Suprapubic skin (tissue), 4 donors: ENCODE data around the gene MINDY1. TPM values are rescaled to one million over a fixed set of nuclear protein-coding genes. Genes with fewer than 3 reads are reported as not detected.

Experiments used
- DNase-seq, 2 donors: peaks; one replicate each; pipeline ENCODE4 v3.0.0-alpha.2; 2019; ENCODE audit warnings: low spot score in 2 of 2
- H3K27ac ChIP-seq: fragments of 200-600 bp; sonication (generic); one replicate; pipeline ENCODE4 v1.5.1; 2019
- H3K27me3 ChIP-seq: fragments of 200-600 bp; sonication (generic); one replicate; pipeline ENCODE4 v1.5.1; 2019
- H3K36me3 ChIP-seq: fragments of 200-600 bp; sonication (generic); one replicate; pipeline ENCODE4 v1.5.1; 2019
- H3K4me1 ChIP-seq: fragments of 200-600 bp; sonication (generic); one replicate; pipeline ENCODE4 v1.5.1; 2019
- H3K4me3 ChIP-seq: fragments of 200-600 bp; sonication (generic); one replicate; pipeline ENCODE4 v1.5.1; 2019; ENCODE audit warnings: mild to moderate bottlenecking
- H3K9me3 ChIP-seq: fragments of 200-600 bp; sonication (generic); one replicate; pipeline ENCODE4 v1.5.1; 2019
- CTCF ChIP-seq, 2 donors: fragments of 200-600 bp in 1 of 2; fragments of 450-650 bp in 1 of 2; sonication (generic) in 1 of 2; IDR thresholded peaks; one replicate each; pipeline ENCODE4 v1.5.1; 2016 to 2019; ENCODE audit warnings: antibody characterized with exemption in 2 of 2, mild to moderate bottlenecking in 1 of 2, moderate library complexity in 1 of 2
- EP300 ChIP-seq: sonication (generic); formaldehyde crosslinking; IDR thresholded peaks from one replicate; pipeline ENCODE4 v1.6.1; 2017; ENCODE audit warnings: antibody characterized with exemption
- POLR2A ChIP-seq, 2 donors: fragments of 450-650 bp; IDR thresholded peaks; one replicate each; pipeline ENCODE4 v1.6.1; 2017; ENCODE audit warnings: antibody characterized with exemption in 2 of 2, mild to moderate bottlenecking in 2 of 2, moderate library complexity in 2 of 2
- POLR2AphosphoS5 ChIP-seq, 3 donors: sonication (generic); formaldehyde crosslinking; IDR thresholded peaks; one replicate each; pipeline ENCODE4 v1.6.1; 2017; ENCODE audit warnings: antibody characterized with exemption in 3 of 3
- WGBS: methylation state at CpG from one replicate; pipeline ENCODE4 v1.1.5; 2018; 5-methylcytosine and 5-hydroxymethylcytosine counted together
- total RNA-seq, 4 donors: library from RNA; depleted of rRNA; stranded (reverse); fragments of >200 nt; gene quantifications; one replicate each; pipeline ENCODE4 v1.1.0, GENCODE V29; 2016

MINDY1 gene
- total RNA-seq = 10 to 100 TPM; 31.7 to 59.1 (median 35.8) TPM

GRCh38 chr1:151006327-151007052 lies at the start of gene MINDY1:
TSS of gene MINDY1 (minus strand) at chr1:151006902. CDS start at chr1:151002617, 4,285 bp downstream.
- H3K27me3 ChIP-seq = no peaks in the 10 kb centered on the region
- peak within 1 kb of the TSS; percentile 91 for H3K27ac ChIP-seq
- under 1% methylated on average over 18 of the region's 18 CpGs for whole genome bisulfite sequencing
- H3K4me3 ChIP-seq = peak within 1 kb of the TSS; percentile 65
- H3K9me3 ChIP-seq = no peaks in the 10 kb centered on the region
- peaks cover 69% of the 10 kb centered on the region for H3K4me1 ChIP-seq
- peak; percentile 85 to 88 for DNase-seq
- TF ChIP-seq EP300 (no peak), POLR2A (IDR thresholded peaks at IDR 0.05) (peak in 1 of 2 donors; percentile 42), CTCF (IDR thresholded peaks at IDR 0.05) (peak; percentile 24 to 39), POLR2AphosphoS5 (IDR thresholded peaks at IDR 0.05) (peak in 1 of 3 donors; percentile 15)
- peaks cover 11% of the 10 kb centered on the region for H3K36me3 ChIP-seq

GRCh38 chr1:151056149-151056548 lies 49.4 kb upstream of the MINDY1 start:
- DNase-seq = no peak
- Histone ChIP-seq H3K36me3 (peaks cover 48% of the 10 kb centered on the region), H3K4me1 (peaks cover 48% of the 10 kb centered on the region), H3K27me3 (no peaks in the 10 kb centered on the region), H3K9me3 (no peaks in the 10 kb centered on the region), H3K27ac (peak overlapping the region; percentile 95), H3K4me3 (peak overlapping the region; percentile 85)
- TF ChIP-seq CTCF (IDR thresholded peaks at IDR 0.05) (no peak), POLR2AphosphoS5 (IDR thresholded peaks at IDR 0.05) (no peak), POLR2A (IDR thresholded peaks at IDR 0.05) (no peak), EP300 (no peak)
- WGBS = 47% methylated on average over 2 of the region's 2 CpGs

- no peak for DNase-seq
- H3K36me3 ChIP-seq = peaks cover 48% of the 10 kb centered on the region
- TF ChIP-seq POLR2AphosphoS5 (IDR thresholded peaks at IDR 0.05) (no peak), EP300 (no peak), POLR2A (IDR thresholded peaks at IDR 0.05) (no peak), CTCF (IDR thresholded peaks at IDR 0.05) (no peak)
- peaks cover 48% of the 10 kb centered on the region for H3K4me1 ChIP-seq
- no peaks in the 10 kb centered on the region for H3K27me3 ChIP-seq
- H3K4me3 ChIP-seq = peak overlapping the region; percentile 85
- H3K27ac ChIP-seq = peak overlapping the region; percentile 95
- H3K9me3 ChIP-seq = no peaks in the 10 kb centered on the region
- 78% methylated on average over 1 of the region's 2 CpGs for WGBS
Measured at GRCh38 chr1:151055581-151055980, 48.9 kb upstream of the MINDY1 start.

GRCh38 chr1:151054971-151055547 lies 48.4 kb upstream of the MINDY1 start:
- no peaks in the 10 kb centered on the region for H3K27me3 ChIP-seq
- H3K27ac ChIP-seq = peak overlapping the region; percentile 95
- TF ChIP-seq POLR2AphosphoS5 (IDR thresholded peaks at IDR 0.05) (no peak), CTCF (IDR thresholded peaks at IDR 0.05) (no peak), POLR2A (IDR thresholded peaks at IDR 0.05) (no peak), EP300 (no peak)
- no peak for DNase-seq
- no peaks in the 10 kb centered on the region for H3K9me3 ChIP-seq
- WGBS = 92% methylated on average over 4 of the region's 4 CpGs
- peaks cover 43% of the 10 kb centered on the region for H3K4me1 ChIP-seq
- H3K4me3 ChIP-seq = no peak overlapping the region
- peaks cover 48% of the 10 kb centered on the region for H3K36me3 ChIP-seq

- 54% methylated on average over 2 of the region's 2 CpGs for WGBS
- TF ChIP-seq EP300 (no peak), POLR2A (IDR thresholded peaks at IDR 0.05) (no peak), CTCF (IDR thresholded peaks at IDR 0.05) (no peak), POLR2AphosphoS5 (IDR thresholded peaks at IDR 0.05) (no peak)
- H3K9me3 ChIP-seq = no peaks in the 10 kb centered on the region
- no peak overlapping the region for H3K4me3 ChIP-seq
- H3K4me1 ChIP-seq = peaks cover 38% of the 10 kb centered on the region
- H3K27ac ChIP-seq = no peak overlapping the region
- no peak for DNase-seq
- peaks cover 48% of the 10 kb centered on the region for H3K36me3 ChIP-seq
- no peaks in the 10 kb centered on the region for H3K27me3 ChIP-seq
Measured at GRCh38 chr1:151051356-151052009, 44.8 kb upstream of the MINDY1 start.
